A172 (cell line): Measurements from ENCODE around the gene SFXN4. TPM values are rescaled to one million over a fixed set of nuclear protein-coding genes. Genes with fewer than 3 reads are reported as not detected.
"Not testable (repeated sequence)": the region's sequence is repeated elsewhere in the genome, so short reads cannot be mapped to it uniquely, and the experiment has no call there.

Experiments used
- DNase-seq: peaks from one replicate; pipeline ENCODE4 v3.0.0-alpha.2; 2015; ENCODE audit warnings: low spot score
- total RNA-seq: library from RNA; depleted of rRNA; stranded (reverse); fragments of >200 nt; shearing (Covaris generic); gene quantifications from 2 replicates; pipeline ENCODE4 v1.2.3, GENCODE V29; 2014

SFXN4 gene
- total RNA-seq, 1 experiment from 2014 or later: 35.0 TPM

DNA sequence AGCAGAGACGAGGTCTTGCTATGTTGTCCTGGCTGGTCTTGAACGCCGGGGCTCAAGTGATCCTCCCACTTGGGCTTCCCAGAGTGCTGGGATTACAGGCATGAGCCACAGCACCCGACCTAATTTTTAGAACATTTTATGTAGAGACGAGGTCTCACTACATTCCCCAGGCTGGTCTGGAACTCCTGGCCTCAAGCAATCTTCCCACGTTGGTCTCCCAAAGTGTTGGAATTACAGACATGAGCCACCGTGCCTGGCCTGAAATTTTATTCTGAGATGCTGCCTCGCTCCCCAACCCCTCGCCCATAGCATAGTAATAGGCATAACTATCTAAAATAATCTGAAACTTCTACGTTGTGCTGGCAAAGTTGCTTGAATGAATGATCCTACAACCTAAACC lies 21.9 kb downstream of the SFXN4 start:
- no peak for DNase-seq

DNA sequence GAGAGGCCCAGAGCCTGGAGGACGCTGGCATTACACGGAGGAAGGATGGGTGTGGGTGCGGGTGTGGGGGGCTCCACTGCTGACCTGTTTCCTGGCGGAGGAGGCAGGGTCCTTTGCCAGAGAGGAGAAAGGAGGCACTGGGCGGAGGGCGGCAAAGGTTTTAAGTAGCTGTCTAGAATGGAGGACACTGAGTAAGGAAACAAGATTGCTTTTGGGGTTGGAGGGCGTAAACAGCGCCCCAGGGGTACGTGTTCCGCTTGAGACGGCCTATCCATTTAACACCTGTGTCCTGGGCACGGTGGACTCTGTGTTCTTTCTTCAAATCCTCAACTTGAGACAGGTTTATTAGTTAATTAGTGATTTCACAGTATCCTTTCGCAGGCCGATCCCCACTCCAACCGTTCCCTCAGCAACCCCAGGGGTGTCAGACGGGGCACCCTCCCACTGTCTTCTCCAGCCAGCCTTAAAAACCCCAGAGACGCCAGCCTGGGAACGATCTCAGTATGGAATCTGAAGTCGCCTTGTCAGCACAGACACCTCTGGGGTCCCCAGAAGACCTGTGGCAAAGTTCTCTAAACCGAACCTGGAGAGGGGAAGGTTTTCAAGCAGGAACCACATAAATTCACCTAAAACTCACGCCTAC lies 24.8 kb downstream of the SFXN4 start:
- no peak for DNase-seq

- DNase-seq: peak; percentile 56
Observed at GRCh38 chr10:119139464-119140067, 25.9 kb downstream of the SFXN4 start.

GRCh38 chr10:119138346-119139306 lies 26.9 kb downstream of the SFXN4 start:
- no peak for DNase-seq

DNA sequence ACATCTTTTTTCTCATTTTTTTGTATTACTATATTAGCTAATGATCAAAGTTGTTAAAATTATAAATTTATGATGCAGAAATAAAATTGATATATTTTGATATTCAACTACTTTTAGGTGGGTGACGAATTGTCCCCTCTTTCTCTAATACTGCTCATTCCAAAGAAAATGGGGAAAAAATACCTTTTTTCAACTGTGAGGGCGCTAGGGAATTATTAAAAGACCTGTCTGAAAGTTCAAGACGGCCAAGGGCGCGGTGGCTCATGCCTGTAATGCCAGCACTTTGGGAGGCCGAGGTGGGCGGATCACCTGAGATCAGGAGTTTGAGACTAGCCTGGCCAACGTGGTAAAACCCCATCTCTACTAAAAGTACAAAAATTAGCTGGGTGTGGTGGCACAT lies 27.6 kb downstream of the SFXN4 start:
- not testable (repeated sequence) for DNase-seq

GRCh38 chr10:119136084-119136483 lies 29.4 kb downstream of the SFXN4 start:
- DNase-seq: no peak

- no peak for DNase-seq
Observed at GRCh38 chr10:119135513-119135881, 30.0 kb downstream of the SFXN4 start.

- no peak for DNase-seq
Observed at GRCh38 chr10:119133949-119134348, 31.6 kb downstream of the SFXN4 start.

GRCh38 chr10:119132521-119133345 lies 32.8 kb downstream of the SFXN4 start:
- no peak for DNase-seq

GRCh38 chr10:119131512-119132240 lies 33.8 kb downstream of the SFXN4 start:
- peak; percentile 67 for DNase-seq

GRCh38 chr10:119129721-119130120 lies 35.8 kb downstream of the SFXN4 start:
- DNase-seq: no peak

DNA sequence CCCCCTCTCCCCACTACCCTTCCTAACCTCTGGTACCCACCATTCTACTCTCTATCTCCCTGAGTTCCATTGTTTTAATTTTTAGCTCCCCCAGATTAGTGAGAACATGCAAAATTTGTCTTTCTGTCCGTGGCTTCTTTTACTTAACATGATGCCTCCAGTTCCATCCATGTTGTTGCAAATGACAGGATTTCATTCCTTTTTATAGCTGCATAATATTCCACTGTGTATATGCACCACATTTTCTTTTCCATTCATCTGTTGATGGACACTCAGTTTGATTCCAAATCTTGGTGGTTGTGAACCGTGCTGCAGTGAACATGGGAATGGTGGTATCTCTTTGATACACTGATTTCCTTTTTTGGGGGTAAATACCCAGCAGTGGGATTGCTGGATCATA lies 39.6 kb downstream of the SFXN4 start:
- no peak for DNase-seq

GRCh38 chr10:119120875-119121274 lies 44.6 kb downstream of the SFXN4 start:
- DNase-seq: no peak

GRCh38 chr10:119120413-119120867 lies 45.1 kb downstream of the SFXN4 start:
- DNase-seq: peak; percentile 63

- DNase-seq: no peak
Observed at GRCh38 chr10:119119400-119119799, 46.1 kb downstream of the SFXN4 start.

DNA sequence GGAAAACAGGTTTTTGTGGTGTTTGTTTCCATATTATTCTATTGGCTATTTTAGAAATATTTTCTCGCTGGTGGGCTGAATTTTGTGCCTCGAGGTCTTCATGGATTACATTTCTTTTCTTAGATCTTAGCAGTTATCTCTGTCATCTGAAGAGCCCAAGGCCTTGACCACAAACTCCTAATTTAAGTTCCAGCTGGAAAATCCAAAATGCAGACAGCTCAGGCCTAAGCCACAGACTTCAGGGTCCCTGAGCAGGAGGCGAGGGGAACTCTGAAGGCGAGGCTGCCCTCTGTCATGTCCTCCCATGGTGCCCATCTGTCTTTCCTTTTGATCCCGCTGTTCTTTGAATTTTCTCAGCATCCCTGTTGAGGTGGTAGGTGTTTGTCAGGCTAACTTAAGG lies 47.3 kb downstream of the SFXN4 start:
- DNase-seq: no peak

GRCh38 chr10:119116326-119116951 lies 49.1 kb downstream of the SFXN4 start:
- DNase-seq: no peak

- peak; percentile 45 for DNase-seq
Observed at GRCh38 chr10:119115926-119116325, 49.6 kb downstream of the SFXN4 start.

- no peak for DNase-seq
Observed at GRCh38 chr10:119113751-119114732, 51.5 kb downstream of the SFXN4 start.
